Measurements from ENCODE around the gene AMZ1. TPM values are rescaled to one million over a fixed set of nuclear protein-coding genes. Genes with fewer than 3 reads are reported as not detected.
"Not testable (repeated sequence)": the region's sequence is repeated elsewhere in the genome, so short reads cannot be mapped to it uniquely, and the experiment has no call there.

AMZ1 gene
- total RNA-seq, 2 donors from 2014 or later: 0.62 TPM; not detected in 1

- H3K9me3 ChIP-seq: no peaks in the 10 kb centered on the region
- no peaks in the 10 kb centered on the region for H3K4me1 ChIP-seq (replicated peaks)
- intact Hi-C loops (cut with DNase I): no loop called here
- no peak overlapping the region for H3K27ac ChIP-seq
- 77% methylated on average over 14 of the region's 14 CpGs for WGBS
- H3K4me3 ChIP-seq: no peak overlapping the region
- no peak for TF ChIP-seq POLR2AphosphoS5 (IDR thresholded peaks at IDR 0.05)
- TF ChIP-seq POLR2A (IDR thresholded peaks at IDR 0.05): no peak
- no peak for DNase-seq (ENCODE audit: low spot score)
- no peaks in the 10 kb centered on the region for H3K36me3 ChIP-seq
- H3K27me3 ChIP-seq (replicated peaks; ENCODE audit: insufficient read depth): peaks cover 6% of the 10 kb centered on the region
Measured at GRCh38 chr7:2692543-2692942, 4.5 kb downstream of the AMZ1 start.

DNA sequence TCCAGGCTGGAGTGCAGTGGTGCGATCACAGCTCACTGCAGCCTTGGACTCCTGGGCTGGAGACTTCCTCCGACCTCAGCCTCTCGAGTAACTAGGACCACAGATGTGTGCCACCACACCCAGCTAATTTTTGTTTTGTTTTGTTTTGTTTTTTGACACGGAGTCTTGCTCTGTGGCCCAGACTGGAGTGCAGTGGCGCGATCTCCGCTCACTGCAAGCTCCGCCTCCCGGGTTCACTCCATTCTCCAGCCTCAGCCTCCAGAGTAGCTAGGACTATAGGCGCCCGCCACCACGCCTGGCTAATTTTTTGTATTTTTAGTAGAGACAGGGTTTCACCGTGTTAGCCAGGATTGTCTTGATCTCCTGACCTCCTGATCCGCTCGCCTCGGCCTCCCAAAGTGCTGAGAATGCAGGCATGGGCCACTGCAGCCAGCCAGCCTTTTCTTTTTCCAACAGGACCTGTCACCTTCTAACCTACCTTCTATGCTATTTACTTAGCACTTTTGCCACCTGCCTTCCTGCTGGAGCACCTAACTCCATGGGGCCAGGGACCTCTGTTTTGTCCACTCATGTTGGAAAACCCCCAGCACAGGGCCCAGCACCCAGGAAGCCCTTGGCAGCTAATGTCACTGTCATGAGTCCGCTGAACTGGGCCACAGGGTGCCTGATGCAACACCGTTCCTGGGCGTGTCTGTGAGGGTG lies 5.6 kb downstream of the AMZ1 start:
- H3K9me3 ChIP-seq; intact Hi-C loops (cut with DNase I); H3K27ac ChIP-seq; H3K4me3 ChIP-seq; H3K27me3 ChIP-seq (replicated peaks; ENCODE audit: insufficient read depth); DNase-seq (ENCODE audit: low spot score); H3K4me1 ChIP-seq (replicated peaks); H3K36me3 ChIP-seq: not testable (repeated sequence)
- 87% methylated on average over 19 of the region's 19 CpGs for WGBS

- intact Hi-C loops (cut with DNase I); H3K27ac ChIP-seq; H3K9me3 ChIP-seq; H3K27me3 ChIP-seq (replicated peaks; ENCODE audit: insufficient read depth); H3K4me3 ChIP-seq; H3K4me1 ChIP-seq (replicated peaks); DNase-seq (ENCODE audit: low spot score); H3K36me3 ChIP-seq: not testable (repeated sequence)
- 86% methylated on average over 8 of the region's 8 CpGs for WGBS
Measured at GRCh38 chr7:2694122-2694436, 6.1 kb downstream of the AMZ1 start.

- Histone ChIP-seq H3K27ac (no peak overlapping the region), H3K4me3 (no peak overlapping the region), H3K36me3 (no peaks in the 10 kb centered on the region), H3K27me3 (replicated peaks; ENCODE audit: insufficient read depth) (no peaks in the 10 kb centered on the region), H3K9me3 (no peaks in the 10 kb centered on the region), H3K4me1 (replicated peaks) (no peaks in the 10 kb centered on the region)
- intact Hi-C loops (cut with DNase I): no loop called here
- no peak for DNase-seq (ENCODE audit: low spot score)
- 50% methylated on average over 18 of the region's 18 CpGs for WGBS
- TF ChIP-seq, protein P1, sequence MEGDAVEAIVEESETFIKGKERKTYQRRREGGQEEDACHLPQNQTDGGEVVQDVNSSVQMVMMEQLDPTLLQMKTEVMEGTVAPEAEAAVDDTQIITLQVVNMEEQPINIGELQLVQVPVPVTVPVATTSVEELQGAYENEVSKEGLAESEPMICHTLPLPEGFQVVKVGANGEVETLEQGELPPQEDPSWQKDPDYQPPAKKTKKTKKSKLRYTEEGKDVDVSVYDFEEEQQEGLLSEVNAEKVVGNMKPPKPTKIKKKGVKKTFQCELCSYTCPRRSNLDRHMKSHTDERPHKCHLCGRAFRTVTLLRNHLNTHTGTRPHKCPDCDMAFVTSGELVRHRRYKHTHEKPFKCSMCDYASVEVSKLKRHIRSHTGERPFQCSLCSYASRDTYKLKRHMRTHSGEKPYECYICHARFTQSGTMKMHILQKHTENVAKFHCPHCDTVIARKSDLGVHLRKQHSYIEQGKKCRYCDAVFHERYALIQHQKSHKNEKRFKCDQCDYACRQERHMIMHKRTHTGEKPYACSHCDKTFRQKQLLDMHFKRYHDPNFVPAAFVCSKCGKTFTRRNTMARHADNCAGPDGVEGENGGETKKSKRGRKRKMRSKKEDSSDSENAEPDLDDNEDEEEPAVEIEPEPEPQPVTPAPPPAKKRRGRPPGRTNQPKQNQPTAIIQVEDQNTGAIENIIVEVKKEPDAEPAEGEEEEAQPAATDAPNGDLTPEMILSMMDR (IDR thresholded peaks at IDR 0.05): no peak
Measured at GRCh38 chr7:2698581-2699288, 10.7 kb downstream of the AMZ1 start.

DNA sequence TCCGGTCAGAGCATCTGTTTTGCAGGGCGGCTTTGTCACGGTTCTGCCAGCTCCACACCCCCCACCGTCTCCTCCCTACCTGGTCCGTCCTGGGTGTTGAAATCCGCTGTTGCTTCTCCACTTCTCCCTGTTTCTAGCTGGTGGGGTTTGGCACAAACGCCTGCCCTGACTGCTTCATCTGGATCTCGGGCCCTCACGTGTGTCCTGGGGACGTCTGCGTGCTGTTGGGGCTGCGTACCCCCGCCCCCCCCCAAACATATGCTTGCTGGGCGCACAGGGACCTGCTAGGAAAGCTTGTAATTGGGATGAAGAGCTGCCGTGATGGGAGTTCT lies 11.3 kb downstream of the AMZ1 start:
- no peak for DNase-seq (ENCODE audit: low spot score)
- H3K9me3 ChIP-seq: no peaks in the 10 kb centered on the region
- no peak overlapping the region for H3K27ac ChIP-seq
- no peak overlapping the region for H3K4me3 ChIP-seq
- intact Hi-C loops (cut with DNase I): no loop called here
- H3K36me3 ChIP-seq: no peaks in the 10 kb centered on the region
- H3K4me1 ChIP-seq (replicated peaks): no peaks in the 10 kb centered on the region
- H3K27me3 ChIP-seq (replicated peaks; ENCODE audit: insufficient read depth): no peaks in the 10 kb centered on the region
- TF ChIP-seq POLR2A (IDR thresholded peaks at IDR 0.05): no peak
- 72% methylated on average over 15 of the region's 15 CpGs for WGBS

DNA sequence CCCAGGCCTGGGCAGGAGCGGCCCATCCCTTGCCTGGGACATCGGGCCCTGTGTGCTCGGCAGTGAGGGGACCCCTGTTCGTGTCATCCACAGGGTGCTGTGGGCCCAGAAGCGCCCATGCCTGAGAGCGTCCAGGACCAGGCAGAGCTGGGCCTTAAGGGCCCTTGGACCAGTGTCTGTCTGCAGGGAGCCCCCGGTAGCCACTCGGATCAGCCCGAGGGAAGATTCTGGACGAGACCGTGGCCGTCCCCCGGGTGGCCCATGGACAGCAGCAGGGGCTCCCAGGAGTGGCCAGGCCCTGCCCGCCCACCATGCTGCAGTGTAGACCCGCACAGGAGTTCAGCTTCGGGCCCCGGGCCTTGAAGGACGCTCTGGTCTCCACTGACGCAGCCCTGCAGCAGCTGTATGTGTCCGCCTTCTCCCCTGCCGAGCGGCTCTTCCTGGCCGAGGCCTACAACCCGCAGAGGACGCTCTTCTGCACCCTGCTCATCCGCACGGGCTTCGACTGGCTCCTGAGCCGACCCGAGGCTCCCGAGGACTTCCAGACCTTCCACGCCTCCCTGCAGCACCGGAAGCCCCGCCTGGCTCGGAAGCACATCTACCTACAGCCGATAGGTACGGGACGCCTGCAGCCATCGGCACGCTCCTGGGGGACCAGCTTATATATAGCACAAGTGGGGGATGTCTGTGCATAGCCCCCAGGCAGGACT lies 12.3 kb downstream of the AMZ1 start:
- Histone ChIP-seq H3K4me3 (no peak overlapping the region), H3K27ac (no peak overlapping the region), H3K9me3 (no peaks in the 10 kb centered on the region), H3K36me3 (no peaks in the 10 kb centered on the region), H3K4me1 (replicated peaks) (no peaks in the 10 kb centered on the region), H3K27me3 (replicated peaks; ENCODE audit: insufficient read depth) (no peaks in the 10 kb centered on the region)
- DNase-seq (ENCODE audit: low spot score): no peak
- WGBS: 92% methylated on average over 40 of the region's 40 CpGs
- intact Hi-C loops (cut with DNase I): no loop called here
- TF ChIP-seq POLR2A (IDR thresholded peaks at IDR 0.05) (no peak), POLR2AphosphoS5 (IDR thresholded peaks at IDR 0.05) (no peak)
- TF ChIP-seq, protein P1 (IDR thresholded peaks at IDR 0.05): no peak

Measured in prostate gland (tissue), 2 donors.